Measurements from ENCODE around the gene CNTNAP2.

The CNTNAP2 gene

GRCh38 chr7:147296201-147296600, 1179.6 kb downstream of the CNTNAP2 start:
- DNase-seq = no peak

GRCh38 chr7:147296986-147297385, 1180.4 kb downstream of the CNTNAP2 start:
- DNase-seq = no peak

- no peak for DNase-seq
Measured at GRCh38 chr7:147298611-147299043, 1182.0 kb downstream of the CNTNAP2 start.

GRCh38 chr7:147300293-147300692, 1183.7 kb downstream of the CNTNAP2 start:
- DNase-seq = no peak

GRCh38 chr7:147304376-147304775, 1187.8 kb downstream of the CNTNAP2 start:
- DNase-seq = no peak

- DNase-seq = no peak
Measured at GRCh38 chr7:147305827-147306226, 1189.2 kb downstream of the CNTNAP2 start.

GRCh38 chr7:147308539-147308938, 1191.9 kb downstream of the CNTNAP2 start:
- no peak for DNase-seq

- no peak for DNase-seq
Measured at GRCh38 chr7:147311336-147311735, 1194.7 kb downstream of the CNTNAP2 start.

- no peak for DNase-seq
Measured at GRCh38 chr7:147321504-147321903, 1204.9 kb downstream of the CNTNAP2 start.

GRCh38 chr7:147332988-147333387, 1216.4 kb downstream of the CNTNAP2 start:
- DNase-seq = no peak

- DNase-seq = no peak
Measured at GRCh38 chr7:147363101-147363500, 1246.5 kb downstream of the CNTNAP2 start.

- no peak for DNase-seq
Measured at GRCh38 chr7:147376192-147376591, 1259.6 kb downstream of the CNTNAP2 start.

GRCh38 chr7:147380926-147381325, 1264.3 kb downstream of the CNTNAP2 start:
- DNase-seq = no peak

GRCh38 chr7:147394329-147394728, 1277.7 kb downstream of the CNTNAP2 start:
- no peak for DNase-seq

GRCh38 chr7:147400221-147400689, 1283.7 kb downstream of the CNTNAP2 start:
- DNase-seq = no peak

- no peak for DNase-seq
Measured at GRCh38 chr7:147400925-147401324, 1284.3 kb downstream of the CNTNAP2 start.

- DNase-seq = no peak
Measured at GRCh38 chr7:147405621-147406020, 1289.0 kb downstream of the CNTNAP2 start.

- no peak for DNase-seq
Measured at GRCh38 chr7:147406521-147407135, 1290.0 kb downstream of the CNTNAP2 start.

GRCh38 chr7:147411096-147411495, 1294.5 kb downstream of the CNTNAP2 start:
- no peak for DNase-seq

- no peak for DNase-seq
Measured at GRCh38 chr7:147412109-147412508, 1295.5 kb downstream of the CNTNAP2 start.

GRCh38 chr7:147412782-147413556, 1296.4 kb downstream of the CNTNAP2 start:
- DNase-seq = no peak

- no peak for DNase-seq
Measured at GRCh38 chr7:147413557-147413870, 1296.9 kb downstream of the CNTNAP2 start.

- no peak for DNase-seq
Measured at GRCh38 chr7:147415991-147416390, 1299.4 kb downstream of the CNTNAP2 start.

GRCh38 chr7:147418966-147419365, 1302.4 kb downstream of the CNTNAP2 start:
- no peak for DNase-seq

GRCh38 chr7:147423875-147424274, 1307.3 kb downstream of the CNTNAP2 start:
- no peak for DNase-seq
